Measurements from ENCODE around the gene PRKD2.

- TF ChIP-seq EZH2 (IDR thresholded peaks at IDR 0.05; ENCODE audit: borderline replicate concordance, low read depth, low read length, severe bottlenecking) (no peak), CTCF (IDR thresholded peaks at IDR 0.05; ENCODE audit: borderline replicate concordance, extremely low read depth, low read length, poor library complexity, severe bottlenecking) (no peak)
These were observed 51.8 kb downstream of the PRKD2 start for GRCh38 chr19:46665072-46665471.

Data from DND-41 (cell line).